Activated naive CD8-positive, alpha-beta T cell (primary cell): ENCODE data around the gene IFNLR1.

Experiments used
- H3K27ac Mint-ChIP-seq: one replicate; pipeline ENCODE4 v1.8.0; 2021; ENCODE audit warnings: mixed read lengths
- H3K27me3 Mint-ChIP-seq: one replicate; pipeline ENCODE4 v1.8.0; 2021; ENCODE audit warnings: mixed read lengths
- H3K36me3 Mint-ChIP-seq: one replicate; pipeline ENCODE4 v1.8.0; 2021; ENCODE audit warnings: mixed read lengths
- H3K4me1 Mint-ChIP-seq: one replicate; pipeline ENCODE4 v1.8.0; 2021; ENCODE audit warnings: low read depth, mixed read lengths
- H3K4me3 Mint-ChIP-seq: one replicate; pipeline ENCODE4 v1.8.0; 2021; ENCODE audit warnings: mild to moderate bottlenecking, mixed read lengths
- H3K9me3 Mint-ChIP-seq: one replicate; pipeline ENCODE4 v1.8.0; 2021; ENCODE audit warnings: low read depth, mixed read lengths

The IFNLR1 gene

DNA sequence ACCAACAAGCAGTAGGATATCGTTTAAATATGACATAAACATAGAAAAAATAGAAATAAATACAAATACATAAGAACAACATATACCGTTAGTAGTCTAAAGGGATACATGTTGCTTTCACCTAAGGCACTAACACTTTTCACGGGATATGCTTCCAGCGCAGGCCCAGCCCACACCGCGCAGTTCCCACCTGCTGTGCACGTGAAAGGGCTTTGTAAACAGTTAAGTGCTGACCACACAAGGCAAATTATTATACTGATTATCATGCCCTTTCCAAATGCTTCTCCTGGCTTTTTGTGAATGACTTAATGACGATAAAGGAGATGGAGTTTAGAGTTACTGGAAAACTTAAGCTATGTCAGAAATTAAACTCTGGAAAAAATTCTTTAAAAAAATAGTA, 32.9 kb downstream of the IFNLR1 start:
- Mint-ChIP-seq H3K4me1 (peaks cover 17% of the 10 kb centered on the region), H3K27ac (no peak overlapping the region), H3K36me3 (peaks cover 2% of the 10 kb centered on the region), H3K4me3 (no peak overlapping the region), H3K27me3 (peaks cover 11% of the 10 kb centered on the region), H3K9me3 (no peaks in the 10 kb centered on the region)

GRCh38 chr1:24152631-24153494, 34.2 kb downstream of the IFNLR1 start:
- Mint-ChIP-seq H3K27me3 (peaks cover 11% of the 10 kb centered on the region), H3K27ac (no peak overlapping the region), H3K4me1 (peaks cover 17% of the 10 kb centered on the region), H3K9me3 (no peaks in the 10 kb centered on the region), H3K4me3 (no peak overlapping the region), H3K36me3 (peaks cover 2% of the 10 kb centered on the region)

GRCh38 chr1:24151175-24151533, 35.9 kb downstream of the IFNLR1 start:
- no peaks in the 10 kb centered on the region for H3K9me3 Mint-ChIP-seq
- H3K4me1 Mint-ChIP-seq, result peaks cover 17% of the 10 kb centered on the region
- peak overlapping the region; percentile 79 for H3K4me3 Mint-ChIP-seq
- no peak overlapping the region for H3K27ac Mint-ChIP-seq
- H3K27me3 Mint-ChIP-seq, result peaks cover 12% of the 10 kb centered on the region
- H3K36me3 Mint-ChIP-seq, result no peaks in the 10 kb centered on the region

DNA sequence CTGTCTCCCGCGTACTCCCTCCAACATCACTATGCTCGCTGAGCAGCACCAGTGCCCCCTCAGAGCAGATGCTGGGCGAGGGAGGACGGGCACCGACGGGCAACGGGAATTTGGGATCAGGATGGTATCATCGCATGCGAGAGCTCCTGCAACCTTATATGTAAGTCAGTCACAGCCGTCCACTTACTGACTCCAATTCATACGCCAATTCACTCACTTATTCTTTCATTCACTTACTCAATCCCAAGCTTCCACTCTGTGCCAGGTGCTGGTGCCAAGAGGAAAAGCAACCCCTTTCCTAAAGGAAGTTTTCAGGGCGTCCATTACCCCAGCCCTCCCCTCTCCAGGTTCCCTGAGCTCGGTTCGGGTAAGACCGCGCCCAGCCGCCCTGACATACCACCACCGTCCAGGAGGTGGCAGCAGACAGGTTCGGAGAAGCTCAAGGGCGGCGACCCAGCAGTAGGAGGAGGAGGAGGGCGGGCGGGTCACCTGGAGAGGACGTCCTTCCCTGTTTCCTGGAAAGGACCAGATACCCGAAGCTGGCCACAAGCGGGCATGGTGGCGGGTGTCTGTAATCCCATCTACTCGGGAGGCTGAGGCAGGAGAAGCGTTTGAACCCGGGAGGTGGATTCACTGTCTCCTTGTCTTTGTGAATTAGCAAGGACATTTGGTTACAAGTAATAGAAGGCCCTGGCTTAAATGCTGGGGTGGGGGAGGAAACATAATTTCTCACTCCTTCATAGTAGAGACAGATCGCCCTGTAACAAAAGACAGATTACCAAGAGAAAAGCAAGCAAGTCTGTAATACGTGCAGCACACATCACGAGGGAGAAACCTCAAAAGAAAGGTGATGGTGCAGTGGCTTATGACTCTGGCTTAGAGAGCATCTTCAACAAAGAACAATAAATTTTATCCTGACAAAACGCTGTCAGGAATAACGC, 36.6 kb downstream of the IFNLR1 start:
- peaks cover 12% of the 10 kb centered on the region for H3K27me3 Mint-ChIP-seq
- H3K4me3 Mint-ChIP-seq, result peak overlapping the region; percentile 79
- H3K36me3 Mint-ChIP-seq, result no peaks in the 10 kb centered on the region
- H3K4me1 Mint-ChIP-seq, result peaks cover 17% of the 10 kb centered on the region
- no peak overlapping the region for H3K27ac Mint-ChIP-seq
- H3K9me3 Mint-ChIP-seq, result no peaks in the 10 kb centered on the region

GRCh38 chr1:24149866-24150233, 37.2 kb downstream of the IFNLR1 start:
- Mint-ChIP-seq H3K4me1 (peaks cover 17% of the 10 kb centered on the region), H3K9me3 (no peaks in the 10 kb centered on the region), H3K27ac (no peak overlapping the region), H3K27me3 (peaks cover 12% of the 10 kb centered on the region), H3K4me3 (peak overlapping the region; percentile 79), H3K36me3 (no peaks in the 10 kb centered on the region)

DNA sequence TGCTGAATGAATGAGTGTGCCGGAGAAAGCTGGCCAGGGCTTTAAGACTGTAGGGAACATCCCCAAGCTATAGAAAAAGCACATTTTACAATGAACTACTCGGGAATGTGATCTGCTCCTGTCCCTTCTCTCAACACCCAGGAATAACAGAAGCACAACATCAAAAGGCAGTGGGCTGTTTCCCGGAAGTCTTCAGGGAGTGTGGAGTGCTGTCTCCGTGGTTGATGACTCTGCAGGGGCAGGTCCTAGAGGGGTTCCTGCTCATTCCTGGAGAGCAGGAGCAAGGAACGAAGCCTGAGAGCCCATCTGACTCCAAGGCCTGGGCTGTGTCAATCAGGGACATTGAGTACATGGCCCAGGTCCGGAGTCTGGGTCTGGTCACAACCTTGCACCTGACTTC, 39.3 kb downstream of the IFNLR1 start:
- Mint-ChIP-seq H3K36me3 (no peaks in the 10 kb centered on the region), H3K9me3 (no peaks in the 10 kb centered on the region), H3K27ac (no peak overlapping the region), H3K4me1 (peaks cover 17% of the 10 kb centered on the region), H3K4me3 (no peak overlapping the region), H3K27me3 (peaks cover 12% of the 10 kb centered on the region)

DNA sequence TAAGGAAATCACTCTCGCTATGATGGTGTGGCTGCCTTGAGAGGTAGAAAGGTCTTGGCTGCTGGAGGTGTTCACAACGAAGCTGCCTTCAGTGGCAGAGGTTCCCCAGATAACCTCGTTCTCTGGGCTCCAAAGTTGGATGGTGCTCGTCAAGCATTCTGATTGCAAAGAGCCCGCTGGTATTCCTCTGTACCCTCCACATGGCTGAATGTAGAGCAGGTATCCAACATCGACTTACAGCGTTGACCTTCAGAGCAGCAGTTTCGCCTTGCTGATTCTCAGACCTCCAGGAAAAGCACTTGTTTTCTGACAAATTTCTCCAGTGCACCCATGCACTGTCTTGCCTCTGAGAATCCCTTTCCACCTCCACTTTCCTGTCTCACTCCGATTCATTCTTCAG, 39.9 kb downstream of the IFNLR1 start:
- Mint-ChIP-seq H3K36me3 (no peaks in the 10 kb centered on the region), H3K9me3 (no peaks in the 10 kb centered on the region), H3K27me3 (peaks cover 12% of the 10 kb centered on the region), H3K4me1 (peaks cover 17% of the 10 kb centered on the region), H3K4me3 (no peak overlapping the region), H3K27ac (no peak overlapping the region)

GRCh38 chr1:24142546-24143534, 44.2 kb downstream of the IFNLR1 start, which contains the start of gene IL22RA1:
Gene IL22RA1 (minus strand): TSS chr1:24143140. CDS start chr1:24143082, 58 bp downstream.
- H3K4me3 Mint-ChIP-seq, result no peak within 1 kb of the TSS
- no peaks in the 10 kb centered on the region for H3K36me3 Mint-ChIP-seq
- H3K27me3 Mint-ChIP-seq, result peaks cover 2% of the 10 kb centered on the region
- no peak within 1 kb of the TSS for H3K27ac Mint-ChIP-seq
- no peaks in the 10 kb centered on the region for H3K9me3 Mint-ChIP-seq
- H3K4me1 Mint-ChIP-seq, result no peaks in the 10 kb centered on the region

DNA sequence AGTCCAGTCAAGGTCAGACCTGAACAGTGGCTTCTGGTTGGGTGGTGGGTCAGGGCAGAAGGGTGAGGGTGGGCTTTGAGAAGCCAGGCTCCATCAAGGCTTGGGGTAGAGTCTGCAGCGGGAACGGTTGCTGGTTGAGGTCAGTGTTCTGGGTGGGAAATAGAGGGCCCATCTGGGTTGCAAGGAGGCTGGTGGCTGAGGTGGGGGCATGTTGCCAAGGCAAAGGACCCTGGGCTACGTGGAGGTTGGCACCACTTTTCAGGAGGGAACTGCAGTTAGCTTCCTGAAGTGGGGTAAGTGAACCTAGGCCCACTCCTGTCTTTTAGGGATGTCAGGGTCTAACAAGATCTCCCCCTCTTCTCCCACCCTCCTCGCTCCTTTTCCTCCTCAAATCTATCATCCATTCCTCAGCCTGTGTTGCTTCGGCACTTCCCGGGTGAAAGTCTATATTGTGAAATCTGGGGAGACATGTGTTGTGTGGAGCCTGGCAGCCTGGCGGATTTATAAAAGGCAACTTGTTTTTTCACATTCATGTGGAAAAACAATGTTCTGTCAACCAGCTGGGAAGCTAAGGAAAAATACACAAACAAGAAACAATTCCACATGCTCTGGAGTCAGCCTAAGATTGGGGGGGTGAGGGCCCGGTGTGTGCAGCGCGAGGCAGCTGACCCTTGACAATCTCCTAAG, 45.6 kb downstream of the IFNLR1 start:
- no peak overlapping the region for H3K4me3 Mint-ChIP-seq
- H3K36me3 Mint-ChIP-seq, result no peaks in the 10 kb centered on the region
- H3K9me3 Mint-ChIP-seq, result no peaks in the 10 kb centered on the region
- H3K27ac Mint-ChIP-seq, result no peak overlapping the region
- H3K27me3 Mint-ChIP-seq, result no peaks in the 10 kb centered on the region
- H3K4me1 Mint-ChIP-seq, result no peaks in the 10 kb centered on the region

GRCh38 chr1:24140741-24141181, 46.3 kb downstream of the IFNLR1 start:
- no peaks in the 10 kb centered on the region for H3K36me3 Mint-ChIP-seq
- no peaks in the 10 kb centered on the region for H3K4me1 Mint-ChIP-seq
- H3K4me3 Mint-ChIP-seq, result no peak overlapping the region
- H3K9me3 Mint-ChIP-seq, result no peaks in the 10 kb centered on the region
- no peaks in the 10 kb centered on the region for H3K27me3 Mint-ChIP-seq
- no peak overlapping the region for H3K27ac Mint-ChIP-seq

- Mint-ChIP-seq H3K36me3 (no peaks in the 10 kb centered on the region), H3K27ac (no peak overlapping the region), H3K9me3 (no peaks in the 10 kb centered on the region), H3K27me3 (no peaks in the 10 kb centered on the region), H3K4me1 (no peaks in the 10 kb centered on the region), H3K4me3 (no peak overlapping the region)
Observed at GRCh38 chr1:24139841-24140425, 47.2 kb downstream of the IFNLR1 start.

DNA sequence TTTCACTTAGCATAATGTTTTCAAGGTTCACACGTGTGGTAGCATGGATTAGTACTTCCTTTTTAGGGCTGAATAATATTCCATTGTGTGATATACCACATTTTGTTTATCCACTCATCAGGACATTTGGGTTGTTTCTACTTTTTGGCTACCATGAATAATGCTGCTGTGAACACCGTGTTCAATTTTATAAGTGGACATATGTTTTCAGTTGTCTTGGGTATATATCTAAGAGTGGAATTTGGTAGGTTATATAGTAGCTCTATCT, 47.9 kb downstream of the IFNLR1 start:
- Mint-ChIP-seq H3K4me1 (no peaks in the 10 kb centered on the region), H3K36me3 (no peaks in the 10 kb centered on the region), H3K9me3 (no peaks in the 10 kb centered on the region)

GRCh38 chr1:24138476-24139221, 48.4 kb downstream of the IFNLR1 start:
- Mint-ChIP-seq H3K36me3 (no peaks in the 10 kb centered on the region), H3K9me3 (no peaks in the 10 kb centered on the region), H3K27ac (no peak overlapping the region), H3K4me3 (no peak overlapping the region), H3K4me1 (no peaks in the 10 kb centered on the region), H3K27me3 (no peaks in the 10 kb centered on the region)

More for the DNA sequence above, 47.9 kb downstream of the IFNLR1 start:
- Mint-ChIP-seq H3K27ac (no peak overlapping the region), H3K4me3 (no peak overlapping the region), H3K27me3 (no peaks in the 10 kb centered on the region)
